CD8-positive, alpha-beta memory T cell (primary cell): ENCODE measurements around the gene SRA1. TPM values are rescaled to one million over a fixed set of nuclear protein-coding genes. Genes with fewer than 3 reads are reported as not detected.
"Not testable (repeated sequence)": the region's sequence is repeated elsewhere in the genome, so short reads cannot be mapped to it uniquely, and the experiment has no call there.

Experiments
- CTCF ChIA-PET: fragments of 350-600 bp; sonication (Branson Sonifier 250); formaldehyde crosslinking; loops from one replicate; lab custom pipeline; 2021; ENCODE audit warnings: antibody characterized with exemption; lab: Charles Lee
- POLR2A ChIA-PET: fragments of 350-600 bp; sonication (Branson Sonifier 250); formaldehyde crosslinking; loops from one replicate; lab custom pipeline; 2021; ENCODE audit warnings: antibody characterized with exemption; lab: Charles Lee
- DNase-seq, 5 donors: peaks; one replicate each; pipeline versions ENCODE4 v3.0.0 to v3.0.0-alpha.2; 2020 to 2022; ENCODE audit warnings: mixed read lengths in 1 of 5
- H3K27ac ChIP-seq: one replicate; pipeline ENCODE4 v1.7.0; 2013; ENCODE audit warnings: low read depth, mild to moderate bottlenecking, low read length, moderate library complexity
- H3K27me3 ChIP-seq: 2 replicates; pipeline ENCODE4 v1.7.0; 2013; ENCODE audit warnings: low read length, mild to moderate bottlenecking; ENCODE audit not compliant: insufficient read depth, poor library complexity, severe bottlenecking
- H3K36me3 ChIP-seq: 2 replicates; pipeline ENCODE4 v1.7.0; 2013; ENCODE audit warnings: mild to moderate bottlenecking, low read length, moderate library complexity; ENCODE audit not compliant: insufficient read depth
- H3K4me1 ChIP-seq: 2 replicates; pipeline ENCODE4 v1.7.0; 2013; ENCODE audit warnings: mild to moderate bottlenecking, low read length, moderate library complexity; ENCODE audit not compliant: insufficient read depth
- H3K4me3 ChIP-seq: 2 replicates; pipeline ENCODE4 v1.7.0; 2013; ENCODE audit warnings: mild to moderate bottlenecking, low read length
- H3K9me3 ChIP-seq: 2 replicates; pipeline ENCODE4 v1.7.0; 2013; ENCODE audit warnings: mild to moderate bottlenecking, low read length
- H3K27ac Mint-ChIP-seq, 8 donors: one replicate each; pipeline ENCODE4 v1.8.0; 2020 to 2021; ENCODE audit warnings: mixed read lengths in 8 of 8, mild to moderate bottlenecking in 6 of 8, inconsistent platforms in 3 of 8, moderate library complexity in 3 of 8
- H3K27me3 Mint-ChIP-seq, 2 donors: one replicate each; pipeline ENCODE4 v1.8.0; 2020 to 2021; ENCODE audit warnings: mixed read lengths in 2 of 2, mild to moderate bottlenecking in 1 of 2, moderate library complexity in 1 of 2
- H3K36me3 Mint-ChIP-seq, 3 donors: one replicate each; pipeline ENCODE4 v1.8.0; 2020 to 2021; ENCODE audit warnings: mixed read lengths in 3 of 3, inconsistent platforms in 1 of 3, mild to moderate bottlenecking in 1 of 3
- H3K4me1 Mint-ChIP-seq, 3 donors: one replicate each; pipeline ENCODE4 v1.8.0; 2020 to 2021; ENCODE audit warnings: mixed read lengths in 3 of 3, inconsistent platforms in 1 of 3, mild to moderate bottlenecking in 1 of 3
- H3K4me3 Mint-ChIP-seq, 7 donors: one replicate each; pipeline ENCODE4 v1.8.0; 2020 to 2021; ENCODE audit warnings: mixed read lengths in 7 of 7, mild to moderate bottlenecking in 6 of 7, moderate library complexity in 4 of 7, inconsistent platforms in 2 of 7
- H3K9me3 Mint-ChIP-seq, 5 donors: one replicate each; pipeline ENCODE4 v1.8.0; 2020 to 2022; ENCODE audit warnings: mixed read lengths in 5 of 5, mild to moderate bottlenecking in 3 of 5, moderate library complexity in 2 of 5, inconsistent platforms in 1 of 5
- polyA plus RNA-seq: library from polyadenylated mRNA; unstranded; fragments of 300-500 nt; fragmentation: Illumina TruSeq; gene quantifications from one replicate; pipeline ENCODE4 v1.2.3, GENCODE V29; 2021
- total RNA-seq, 2 experiments: library from RNA; stranded (reverse); gene quantifications; one replicate each; pipeline ENCODE4 v1.2.3, GENCODE V29; 2021

SRA1 gene
- total RNA-seq (10 to 100 TPM; 59.6 to 60.7 TPM), polyA plus RNA-seq (36.1 TPM)

DNA sequence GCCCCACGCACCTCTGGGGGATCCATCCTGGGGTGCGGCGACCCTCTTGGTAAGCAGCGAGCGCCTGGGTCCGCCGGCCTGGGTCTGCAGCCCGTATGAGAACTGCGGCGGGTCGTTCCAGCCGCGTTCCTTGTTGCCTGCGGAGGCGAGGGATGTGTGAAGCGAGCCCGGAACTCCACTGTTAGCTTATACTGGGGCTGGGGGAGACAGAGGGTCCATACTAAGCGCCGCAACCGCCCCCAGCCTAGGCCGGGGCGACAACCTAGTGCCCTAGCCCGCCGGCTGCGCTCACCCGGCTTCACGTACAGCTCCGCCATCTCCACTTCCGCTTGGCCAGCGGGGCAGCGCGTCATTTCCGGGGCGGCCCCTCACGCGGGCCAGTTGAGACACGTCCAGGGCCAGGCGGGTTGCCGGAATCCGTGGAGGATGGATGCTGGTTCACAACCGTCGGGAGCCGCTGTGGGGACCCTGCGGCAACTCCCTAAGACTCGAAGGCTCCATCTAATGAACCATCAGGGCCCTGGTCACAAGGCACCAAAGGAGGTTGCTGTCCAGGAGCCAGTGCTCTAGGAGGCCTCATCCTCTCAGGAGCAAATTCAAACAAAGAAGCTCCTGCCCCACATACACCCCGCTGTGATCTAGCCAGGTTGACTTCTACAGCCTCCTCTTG is at the start of gene SRA1:
Gene SRA1 (minus strand): TSS at position 338 of the 670 bp plus-strand sequence. CDS start 21 bp downstream, at position 317.
- Mint-ChIP-seq H3K36me3 (peaks cover 3 to 51% (median 4%) of the 10 kb centered on the region in 3 donors), H3K27me3 (no peaks in the 10 kb centered on the region), H3K9me3 (no peaks in the 10 kb centered on the region), H3K27ac (peak within 1 kb of the TSS; percentile 91 to 99 (median 96)), H3K4me1 (peaks cover 48 to 59% (median 50%) of the 10 kb centered on the region in 3 donors), H3K4me3 (peak within 1 kb of the TSS; percentile 77 to 97 (median 93))
- H3K4me3 ChIP-seq: peak within 1 kb of the TSS; percentile 60
- POLR2A ChIA-PET: interaction anchor here (1.0 to 2.1 kb wide), 6 partner anchors 8 to 155 kb away, joined by 3 to 12 read pairs (median 5); partner anchors contain the start of genes ANKHD1, EIF4EBP3, IK and NDUFA2
- DNase-seq: peak; percentile 75 to 89 (median 79)
- H3K4me1 ChIP-seq: peaks cover 30% of the 10 kb centered on the region
- peak within 1 kb of the TSS; percentile 96 for H3K27ac ChIP-seq
- CTCF ChIA-PET: interaction anchor here (1.4 to 4.1 kb wide), 3 partner anchors 9 to 77 kb away, joined by 3 to 34 read pairs (median 4); partner anchors contain the start of gene EIF4EBP3
- H3K36me3 ChIP-seq: peaks cover 13% of the 10 kb centered on the region
- H3K9me3 ChIP-seq: no peaks in the 10 kb centered on the region
- H3K27me3 ChIP-seq: no peaks in the 10 kb centered on the region

DNA sequence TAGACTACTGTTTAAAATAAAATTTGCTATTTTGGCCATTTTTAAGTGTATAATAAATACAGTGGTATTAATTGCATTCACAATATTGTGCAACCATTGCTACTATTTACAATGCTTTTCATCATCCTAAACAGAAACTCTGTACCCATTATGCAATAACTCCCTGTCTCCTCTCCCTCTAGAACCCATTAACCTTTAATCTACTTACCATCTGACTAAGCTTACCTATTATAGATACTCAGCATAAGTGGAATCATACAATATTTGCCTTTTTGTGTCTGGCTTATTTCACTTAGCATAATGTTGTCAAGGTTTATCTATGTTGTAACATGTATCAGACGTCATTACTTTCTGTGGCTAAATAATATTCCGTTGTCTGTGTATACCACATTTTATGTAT is 49.8 kb upstream of the SRA1 start:
- H3K9me3 ChIP-seq: no peaks in the 10 kb centered on the region
- Mint-ChIP-seq H3K4me3 (no peak overlapping the region), H3K4me1 (no peaks in the 10 kb centered on the region), H3K9me3 (no peaks in the 10 kb centered on the region), H3K27me3 (peaks cover 8 to 15% of the 10 kb centered on the region in 2 donors), H3K27ac (no peak overlapping the region), H3K36me3 (no peaks in the 10 kb centered on the region)
- no peaks in the 10 kb centered on the region for H3K27me3 ChIP-seq
- CTCF ChIA-PET: no interaction called here
- no peak for DNase-seq
- H3K27ac ChIP-seq: no peak overlapping the region
- POLR2A ChIA-PET: no interaction called here
- H3K4me3 ChIP-seq: no peak overlapping the region
- no peaks in the 10 kb centered on the region for H3K36me3 ChIP-seq
- H3K4me1 ChIP-seq: no peaks in the 10 kb centered on the region

DNA sequence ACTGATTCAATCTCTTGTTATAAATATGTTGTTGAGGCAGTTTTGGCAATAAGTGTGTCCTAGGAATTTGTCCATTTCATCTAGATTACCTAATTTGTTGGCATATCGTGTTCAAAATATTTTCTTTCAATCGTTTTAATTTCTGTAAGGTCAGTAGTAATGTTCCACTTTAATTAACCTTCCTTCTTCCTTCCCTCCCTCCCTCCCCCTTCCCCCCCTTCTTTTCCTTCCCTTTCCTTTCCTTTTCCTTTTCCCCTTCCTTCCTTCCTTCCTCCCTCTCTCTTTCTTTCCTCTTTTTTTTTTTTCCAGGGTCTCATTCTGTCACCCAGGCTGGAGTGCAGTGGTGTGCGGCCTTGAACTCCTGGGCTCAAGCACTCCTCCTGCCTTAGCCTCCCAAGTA is 48.6 kb upstream of the SRA1 start:
- Mint-ChIP-seq H3K27ac (no peak overlapping the region), H3K9me3 (no peaks in the 10 kb centered on the region), H3K27me3 (peaks cover 5 to 8% of the 10 kb centered on the region in 2 donors), H3K36me3 (no peaks in the 10 kb centered on the region), H3K4me3 (no peak overlapping the region), H3K4me1 (no peaks in the 10 kb centered on the region)
- Histone ChIP-seq H3K4me3 (no peak overlapping the region), H3K27me3 (no peaks in the 10 kb centered on the region), H3K27ac (no peak overlapping the region), H3K36me3 (no peaks in the 10 kb centered on the region), H3K9me3 (no peaks in the 10 kb centered on the region), H3K4me1 (no peaks in the 10 kb centered on the region)
- ChIA-PET POLR2A (interaction anchor here (0.6 kb wide), 1 partner anchor 1429 kb away, joined by 3 read pairs; no protein-coding TSS in a partner anchor), CTCF (no interaction called here)
- no peak for DNase-seq

DNA sequence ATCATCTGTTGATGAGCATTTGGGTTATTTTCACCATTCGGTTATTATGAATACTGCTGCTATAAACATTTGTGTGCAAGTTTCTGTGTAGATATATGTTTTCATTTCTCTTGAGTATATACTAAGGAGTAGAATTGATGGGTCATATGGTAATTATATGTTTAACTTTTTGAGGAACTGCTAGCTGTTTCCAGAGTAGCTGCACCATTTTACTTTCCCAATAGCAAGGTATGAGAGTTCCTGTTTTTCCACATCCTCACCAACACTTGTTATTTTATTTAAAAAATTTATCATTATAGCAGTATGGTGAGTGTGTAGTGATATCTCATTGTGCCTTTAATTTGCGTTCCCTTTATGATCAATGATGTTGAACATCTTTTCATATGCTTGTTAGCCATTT is 46.5 kb upstream of the SRA1 start:
- no peaks in the 10 kb centered on the region for H3K27me3 ChIP-seq
- ChIA-PET CTCF (no interaction called here), POLR2A (no interaction called here)
- no peaks in the 10 kb centered on the region for H3K9me3 Mint-ChIP-seq
- H3K4me3 ChIP-seq: no peak overlapping the region
- H3K4me1 ChIP-seq: no peaks in the 10 kb centered on the region
- no peaks in the 10 kb centered on the region for H3K36me3 Mint-ChIP-seq
- no peak overlapping the region for H3K4me3 Mint-ChIP-seq
- no peak overlapping the region for H3K27ac ChIP-seq
- no peaks in the 10 kb centered on the region for H3K9me3 ChIP-seq
- peaks cover 0 to 4% of the 10 kb centered on the region in 2 donors for H3K27me3 Mint-ChIP-seq
- H3K36me3 ChIP-seq: no peaks in the 10 kb centered on the region
- H3K4me1 Mint-ChIP-seq: no peaks in the 10 kb centered on the region
- H3K27ac Mint-ChIP-seq: no peak overlapping the region
- no peak for DNase-seq

DNA sequence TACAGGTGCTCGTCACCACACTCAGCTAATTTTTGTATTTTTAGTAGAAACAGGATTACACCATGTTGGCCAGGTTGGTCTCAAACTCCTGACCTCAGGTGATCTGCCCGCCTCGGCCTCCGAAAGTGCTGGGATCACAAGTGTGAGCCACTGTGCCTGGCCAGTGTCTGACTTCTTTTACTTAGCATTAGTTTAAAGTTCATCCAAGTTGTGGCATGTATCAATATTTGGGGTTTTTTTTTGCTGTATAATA is 46.1 kb upstream of the SRA1 start:
- DNase-seq, POLR2A ChIA-PET, H3K4me3 Mint-ChIP-seq, H3K36me3 ChIP-seq, H3K27ac Mint-ChIP-seq, CTCF ChIA-PET, H3K27me3 ChIP-seq, H3K4me3 ChIP-seq, H3K36me3 Mint-ChIP-seq, H3K9me3 Mint-ChIP-seq, H3K27me3 Mint-ChIP-seq, H3K9me3 ChIP-seq, H3K27ac ChIP-seq, H3K4me1 ChIP-seq, H3K4me1 Mint-ChIP-seq: not testable (repeated sequence)

DNA sequence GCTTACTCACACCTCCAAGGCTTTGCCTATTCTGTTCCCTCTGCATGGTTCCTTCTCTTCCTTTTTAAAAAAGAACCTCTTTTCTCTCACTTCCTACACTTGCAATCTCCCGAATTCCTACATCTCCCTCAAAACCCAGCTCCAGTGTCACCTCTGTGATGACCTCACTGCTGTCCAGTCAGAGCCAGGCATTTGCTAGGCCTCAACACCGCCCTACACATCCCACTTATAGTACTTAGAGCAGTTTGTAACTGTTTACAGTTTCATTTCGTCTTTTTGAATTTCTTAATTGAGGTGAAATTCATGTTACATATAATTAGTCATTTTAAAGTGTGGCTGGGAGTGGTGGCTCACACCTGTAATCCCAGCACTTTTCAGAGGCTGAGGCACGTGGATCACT is 44.9 kb upstream of the SRA1 start:
- Mint-ChIP-seq H3K4me3 (no peak overlapping the region), H3K27ac (no peak overlapping the region), H3K4me1 (no peaks in the 10 kb centered on the region), H3K27me3 (peaks cover 2 to 4% of the 10 kb centered on the region in 2 donors), H3K9me3 (no peaks in the 10 kb centered on the region), H3K36me3 (no peaks in the 10 kb centered on the region)
- Histone ChIP-seq H3K27ac (no peak overlapping the region), H3K4me3 (no peak overlapping the region), H3K4me1 (no peaks in the 10 kb centered on the region), H3K9me3 (no peaks in the 10 kb centered on the region), H3K36me3 (no peaks in the 10 kb centered on the region), H3K27me3 (no peaks in the 10 kb centered on the region)
- CTCF ChIA-PET: no interaction called here
- POLR2A ChIA-PET: no interaction called here
- no peak for DNase-seq

DNA sequence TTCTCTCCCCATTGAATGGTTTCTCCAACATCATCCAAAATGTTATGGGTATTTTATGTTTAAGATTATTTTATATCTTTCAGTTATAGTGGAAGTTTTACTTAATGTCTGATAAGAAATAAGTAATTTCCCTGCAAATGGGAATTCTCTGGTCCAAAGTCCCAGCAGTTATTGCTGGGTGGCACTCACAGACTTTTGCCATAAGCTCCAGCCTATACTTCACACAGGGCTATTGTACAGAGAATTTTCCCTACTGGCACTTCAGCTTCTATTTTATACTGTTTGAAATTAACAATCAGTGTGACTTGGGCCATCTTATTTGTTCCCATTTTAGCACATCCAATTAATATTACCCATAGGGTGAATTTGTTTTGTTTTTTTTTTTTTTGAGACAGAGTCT is 42.8 kb upstream of the SRA1 start:
- H3K4me1 ChIP-seq: no peaks in the 10 kb centered on the region
- Mint-ChIP-seq H3K27ac (no peak overlapping the region), H3K27me3 (peaks cover 4 to 14% of the 10 kb centered on the region in 2 donors), H3K4me1 (no peaks in the 10 kb centered on the region), H3K9me3 (no peaks in the 10 kb centered on the region), H3K36me3 (no peaks in the 10 kb centered on the region), H3K4me3 (no peak overlapping the region)
- H3K36me3 ChIP-seq: no peaks in the 10 kb centered on the region
- H3K9me3 ChIP-seq: no peaks in the 10 kb centered on the region
- POLR2A ChIA-PET: no interaction called here
- H3K27ac ChIP-seq: no peak overlapping the region
- CTCF ChIA-PET: interaction anchor here (1.0 kb wide), 1 partner anchor 356 kb away, joined by 3 read pairs; no protein-coding TSS in a partner anchor
- H3K4me3 ChIP-seq: no peak overlapping the region
- H3K27me3 ChIP-seq: no peaks in the 10 kb centered on the region
- no peak for DNase-seq

DNA sequence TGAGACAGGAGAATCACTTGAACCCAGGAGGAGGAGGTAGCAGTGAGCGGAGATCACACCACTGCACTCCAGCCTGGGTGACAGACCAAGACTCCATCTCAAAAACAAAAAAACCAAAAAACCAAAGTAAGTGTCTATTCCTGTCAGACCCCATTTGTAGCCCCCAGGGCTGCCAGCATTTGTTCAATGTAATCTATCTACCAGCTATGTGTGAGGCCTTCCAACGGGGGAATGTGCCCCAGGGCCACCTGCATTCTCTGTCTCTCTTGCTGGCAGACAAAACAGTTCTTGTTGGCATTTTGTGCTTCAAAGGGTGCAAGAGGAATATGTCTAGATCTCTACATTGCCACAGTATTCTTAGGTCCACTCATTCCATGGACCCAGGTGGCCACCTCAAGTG is 41.6 kb upstream of the SRA1 start:
- Mint-ChIP-seq H3K27ac (no peak overlapping the region), H3K9me3 (no peaks in the 10 kb centered on the region), H3K27me3 (peaks cover 4 to 15% of the 10 kb centered on the region in 2 donors), H3K4me1 (no peaks in the 10 kb centered on the region), H3K36me3 (no peaks in the 10 kb centered on the region), H3K4me3 (no peak overlapping the region)
- no peaks in the 10 kb centered on the region for H3K27me3 ChIP-seq
- no peaks in the 10 kb centered on the region for H3K9me3 ChIP-seq
- CTCF ChIA-PET: no interaction called here
- POLR2A ChIA-PET: no interaction called here
- H3K4me3 ChIP-seq: no peak overlapping the region
- no peak overlapping the region for H3K27ac ChIP-seq
- no peaks in the 10 kb centered on the region for H3K36me3 ChIP-seq
- H3K4me1 ChIP-seq: no peaks in the 10 kb centered on the region
- DNase-seq: no peak
